HG02870 (cell line): ENCODE measurements around the gene ROBO1.

Experiments
- ATAC-seq: cut with Tn5 transposase; IDR thresholded peaks from one replicate; pipeline ENCODE4 v1.9.1; 2021; ENCODE audit warnings: mild to moderate bottlenecking, moderate library complexity; ENCODE audit not compliant: unreplicated experiment

The ROBO1 gene

DNA sequence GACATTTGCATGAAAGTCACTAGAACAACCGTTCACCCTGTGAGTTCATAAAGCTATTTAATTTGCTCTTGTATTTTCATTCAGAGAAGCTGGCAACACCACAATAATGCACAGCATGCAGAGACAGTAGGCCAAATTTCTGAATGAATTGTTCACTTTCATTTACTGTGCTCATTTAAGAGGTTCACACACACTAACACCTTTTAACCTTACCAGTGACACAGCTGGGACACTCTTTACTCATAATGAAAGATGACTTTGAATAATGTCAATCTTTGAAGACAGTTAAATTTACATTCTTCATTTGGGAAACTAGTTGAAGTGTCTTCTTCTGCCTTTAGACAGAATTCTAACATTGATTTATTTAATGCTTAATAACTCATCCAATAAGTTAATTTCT is 95.7 kb downstream of the ROBO1 start:
- ATAC-seq, result no peak

DNA sequence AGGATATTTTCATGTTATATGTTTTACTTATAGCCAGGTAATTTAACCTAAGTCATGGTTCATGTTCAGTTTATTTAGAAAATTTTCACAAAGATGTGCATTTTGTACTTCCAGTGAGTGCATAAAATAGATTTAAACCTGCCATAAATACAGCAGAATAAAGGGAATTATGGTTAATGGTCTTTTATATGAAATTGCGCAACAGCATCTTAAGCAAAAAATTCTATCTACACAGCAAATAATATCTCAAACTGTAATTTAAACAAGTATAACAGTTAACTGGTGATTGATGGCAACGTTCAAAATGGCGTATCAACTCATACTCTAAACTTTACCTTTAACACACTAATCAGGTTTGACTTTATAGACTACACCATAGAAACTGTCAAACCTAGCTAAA is 97.6 kb downstream of the ROBO1 start:
- no peak for ATAC-seq

DNA sequence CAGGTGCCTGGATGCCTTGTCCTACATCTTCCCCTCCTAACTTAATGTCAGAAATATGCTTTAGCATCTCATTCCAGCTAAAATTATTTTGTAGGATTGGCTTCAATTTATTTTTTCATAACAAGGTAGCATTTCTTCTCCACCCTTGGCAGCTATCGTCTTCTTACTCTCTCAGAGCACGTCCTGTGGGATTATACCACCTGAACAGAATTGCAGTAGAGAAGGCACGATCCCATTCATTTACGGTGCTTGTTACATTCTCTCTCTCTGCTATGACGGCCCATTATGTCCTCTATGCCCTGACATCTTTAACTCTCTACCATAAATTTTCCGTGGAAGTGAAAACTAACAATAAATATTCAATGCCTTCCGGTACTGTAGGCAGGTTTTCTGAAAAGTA is 103.3 kb downstream of the ROBO1 start:
- ATAC-seq, result no peak

DNA sequence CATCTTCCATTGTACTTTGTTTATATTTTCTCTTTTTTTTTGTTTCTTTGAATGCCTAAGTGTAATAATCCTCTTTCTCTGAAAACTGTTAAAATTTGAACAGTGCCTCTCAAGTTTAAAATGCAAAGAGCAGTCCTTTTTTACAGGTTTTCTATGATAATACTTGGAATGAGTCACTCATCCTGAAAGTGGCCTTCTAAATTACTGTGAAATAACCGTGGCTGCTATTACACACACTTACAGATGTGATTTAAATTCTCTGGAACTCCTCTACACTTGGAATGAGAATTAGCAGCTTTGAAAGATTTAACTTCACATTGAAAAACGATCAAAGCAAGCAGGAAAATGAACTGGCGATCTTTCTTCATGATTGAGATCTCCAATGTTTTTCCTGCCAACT is 105.9 kb downstream of the ROBO1 start:
- ATAC-seq, result no peak

DNA sequence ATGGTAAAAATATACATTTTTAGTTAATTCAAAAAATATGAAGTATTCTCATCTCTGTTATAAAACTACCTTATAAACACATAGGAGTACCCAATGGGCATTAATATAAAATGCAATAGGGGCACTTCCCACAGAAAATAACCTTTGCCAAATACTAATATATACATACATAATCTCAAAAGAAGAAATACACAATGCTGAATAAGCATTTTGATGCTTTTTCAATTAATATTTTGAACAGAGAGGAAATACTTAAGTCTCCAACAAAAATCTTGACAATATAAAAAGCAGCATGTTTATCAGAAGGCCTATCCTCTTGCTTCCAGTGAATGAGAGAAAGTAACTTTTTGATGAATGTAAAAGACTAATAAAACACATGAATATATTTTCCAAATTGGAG is 110.7 kb downstream of the ROBO1 start:
- no peak for ATAC-seq

DNA sequence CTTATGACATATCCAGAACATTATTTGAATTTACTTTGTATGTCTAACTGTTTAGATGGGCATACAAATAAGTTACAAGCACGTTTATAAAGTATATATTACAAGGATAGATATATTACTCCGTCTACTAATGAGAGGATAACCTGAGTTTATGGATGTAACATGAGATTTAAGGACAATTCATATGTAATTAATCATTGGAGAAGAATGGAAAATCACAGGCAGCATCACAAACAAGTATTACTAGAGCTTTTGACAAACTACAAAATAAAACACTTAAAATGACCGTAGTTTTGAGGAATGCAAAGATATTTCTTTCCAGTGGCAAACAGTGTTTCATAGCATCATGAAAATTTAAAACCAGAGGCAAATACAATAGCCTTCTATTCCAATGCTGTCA is 113.8 kb downstream of the ROBO1 start:
- no peak for ATAC-seq

DNA sequence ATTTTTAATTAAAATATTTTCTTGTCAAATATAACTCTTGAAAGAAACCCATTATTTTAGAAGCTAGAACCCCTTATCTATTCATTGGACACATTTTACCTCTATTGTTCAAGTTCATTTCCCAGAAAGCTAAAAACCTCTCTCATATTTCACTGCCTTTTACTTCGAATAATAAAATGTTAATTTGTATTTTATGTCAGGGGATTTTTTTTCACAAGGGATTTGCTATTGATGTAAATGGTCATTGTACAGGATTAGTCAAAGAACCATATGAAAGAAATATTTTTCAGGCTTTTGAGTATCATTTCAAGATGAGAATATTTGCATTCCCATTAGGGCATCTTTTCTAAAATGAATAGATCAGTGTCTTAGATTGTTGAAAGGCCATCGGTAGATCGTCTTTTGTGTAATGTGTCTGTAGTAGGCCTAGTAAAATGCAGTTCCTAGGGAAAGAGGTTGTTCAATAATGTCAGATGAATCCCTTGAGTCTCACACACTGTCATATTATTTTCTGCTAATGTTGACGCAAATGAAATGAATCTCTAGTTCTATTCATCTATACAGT is 114.5 kb downstream of the ROBO1 start:
- ATAC-seq, result no peak

DNA sequence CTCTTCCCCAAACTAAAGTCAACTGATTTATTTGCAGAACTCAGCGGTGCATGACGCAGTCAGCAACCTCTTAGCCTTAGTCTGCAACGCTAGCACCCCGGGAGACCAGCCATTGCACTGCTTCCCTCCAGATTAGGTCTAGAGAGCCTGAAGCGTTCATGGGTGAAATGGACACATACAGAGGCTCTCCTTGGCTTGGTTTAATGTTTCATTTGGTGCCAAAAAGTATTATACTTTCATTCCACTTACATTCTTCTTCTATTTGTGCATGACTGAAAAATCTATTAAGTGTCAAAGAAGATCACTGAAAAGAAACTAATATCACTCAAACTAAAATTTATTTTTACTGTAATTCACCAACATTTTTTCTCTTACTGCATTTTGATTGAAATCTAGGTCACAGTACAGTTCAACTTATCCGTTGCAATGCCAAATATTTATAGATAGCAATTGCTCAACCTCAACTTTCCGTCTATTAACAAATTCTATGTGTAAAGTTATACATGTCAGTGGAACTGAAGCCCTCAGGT is 116.2 kb downstream of the ROBO1 start:
- ATAC-seq, result no peak

DNA sequence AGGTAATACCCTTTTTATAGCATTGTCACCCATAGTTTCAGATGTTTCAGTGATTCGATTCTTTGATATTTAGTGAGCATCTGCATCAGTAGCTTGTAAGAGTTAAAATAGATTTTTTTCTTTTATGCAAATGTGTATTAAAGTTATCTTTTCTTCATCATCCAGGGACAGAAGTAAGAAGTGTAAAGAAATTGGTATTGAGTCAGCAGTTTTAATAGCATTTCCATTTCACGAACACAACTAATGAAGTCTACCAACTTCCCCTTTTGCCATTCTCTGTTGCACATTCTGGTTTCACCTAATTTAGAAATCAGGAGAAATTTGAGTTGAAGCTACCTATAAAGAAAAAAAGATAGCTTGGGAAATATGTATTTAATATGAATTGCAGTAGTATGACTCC is 127.9 kb downstream of the ROBO1 start:
- ATAC-seq, result no peak

DNA sequence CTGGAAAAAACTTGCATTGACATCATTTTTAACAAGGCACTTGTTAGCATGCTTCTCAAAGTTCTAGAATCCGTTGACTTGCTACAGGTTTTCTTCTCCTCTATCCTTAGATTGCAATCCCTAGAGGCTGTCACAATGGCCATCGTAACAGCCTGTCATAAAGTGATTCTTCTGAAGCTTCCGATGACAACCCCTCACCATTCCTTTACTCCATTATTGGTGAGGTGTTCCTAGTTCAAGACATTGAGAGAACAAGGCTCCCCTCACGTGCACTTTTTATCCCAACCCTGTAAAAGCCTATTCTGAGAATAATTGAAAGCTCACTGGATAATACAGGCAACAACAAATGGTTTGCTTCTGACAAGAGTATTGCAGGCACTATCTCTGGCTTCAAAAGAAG is 131.4 kb downstream of the ROBO1 start:
- no peak for ATAC-seq

DNA sequence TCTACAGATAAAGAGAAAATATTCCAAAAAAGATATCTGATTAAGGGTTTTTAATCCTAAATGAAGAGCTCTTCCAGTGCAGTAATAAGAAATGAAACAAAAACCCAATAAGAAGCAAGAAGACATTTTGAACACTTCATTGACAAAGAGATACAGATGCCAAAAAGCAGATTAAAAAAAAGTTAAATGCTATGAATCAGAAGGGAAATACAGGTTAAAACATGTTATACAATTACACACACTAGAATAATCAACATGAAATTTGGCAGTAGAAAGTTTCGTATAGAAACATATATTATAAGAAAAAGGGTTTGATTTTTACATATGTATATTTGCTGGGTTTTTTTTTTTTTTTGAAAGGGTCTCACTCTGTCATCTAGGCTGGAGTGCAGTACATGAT is 135.0 kb downstream of the ROBO1 start:
- no peak for ATAC-seq

DNA sequence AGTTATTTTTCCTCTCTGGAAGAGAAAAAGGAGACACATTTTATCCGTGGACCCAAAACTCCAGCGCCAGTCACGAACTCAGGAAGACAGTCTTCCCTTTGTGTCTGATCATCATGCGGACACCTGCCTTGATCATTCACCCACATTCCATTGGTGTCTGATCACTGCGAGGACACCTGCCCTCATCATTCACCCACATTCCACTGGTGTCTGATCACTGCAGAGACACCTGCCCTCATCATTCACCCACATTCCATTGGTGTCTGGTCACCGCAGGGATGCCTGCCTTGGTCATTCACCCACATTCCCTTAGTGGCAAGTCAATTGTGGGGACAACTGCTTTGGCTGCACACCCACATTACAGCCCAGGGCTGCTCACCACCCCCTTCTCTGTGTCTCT is 148.9 kb downstream of the ROBO1 start:
- no peak for ATAC-seq

DNA sequence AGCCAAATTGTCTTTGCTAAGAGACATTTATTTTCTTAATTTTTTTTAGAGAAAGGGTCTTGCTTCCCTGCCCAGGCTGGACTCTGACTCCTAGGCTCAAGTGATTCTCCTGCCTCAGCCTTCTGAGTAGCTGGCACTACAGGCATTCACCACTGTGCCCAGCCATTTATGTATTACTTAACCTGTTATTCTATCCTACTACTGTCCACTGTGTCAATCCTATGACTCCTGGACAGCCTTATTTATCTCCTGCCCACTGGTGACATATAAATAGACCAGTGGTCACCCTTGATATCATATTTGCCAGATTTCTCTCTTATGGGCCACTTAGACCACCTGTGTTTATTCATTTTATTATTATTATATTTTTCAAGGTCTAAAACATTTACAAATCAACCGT is 161.4 kb downstream of the ROBO1 start:
- ATAC-seq, result no peak

DNA sequence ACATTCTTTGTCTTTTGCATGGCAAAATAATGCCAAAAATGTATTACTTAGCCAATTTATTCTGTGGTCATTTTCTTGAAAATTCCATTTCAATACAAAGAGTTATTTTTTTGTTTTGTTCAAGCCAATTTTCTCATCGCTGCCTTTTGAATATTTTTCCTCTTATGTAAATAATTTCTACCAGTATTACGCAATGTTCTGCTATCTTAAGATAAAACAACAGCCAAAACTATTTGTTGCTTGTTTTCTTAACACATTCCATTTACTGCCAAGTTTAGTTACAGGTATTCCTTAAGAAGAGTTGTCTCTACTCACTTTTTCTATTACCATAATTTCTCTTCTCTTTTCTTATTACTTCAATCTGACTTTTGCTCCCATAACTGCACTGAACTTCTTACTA is 163.1 kb downstream of the ROBO1 start:
- ATAC-seq, result no peak

DNA sequence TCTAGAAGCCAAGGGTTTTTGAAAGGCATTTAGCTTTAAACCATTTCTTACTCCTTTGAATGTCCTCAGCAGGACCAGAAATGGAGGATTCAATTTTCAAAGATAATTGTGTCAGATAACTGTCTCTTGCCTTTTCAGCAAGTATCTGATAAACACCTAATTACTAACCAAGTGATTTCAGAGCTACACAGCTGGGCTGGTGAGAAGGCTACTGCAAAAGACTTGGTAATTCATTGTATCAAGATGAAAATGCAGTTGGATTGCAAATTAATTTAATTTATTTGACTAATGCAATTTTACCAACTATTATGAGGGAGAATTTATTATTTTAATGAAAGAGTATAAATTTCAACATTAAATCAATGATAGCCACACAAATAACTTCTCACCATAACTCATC is 165.4 kb downstream of the ROBO1 start:
- no peak for ATAC-seq

DNA sequence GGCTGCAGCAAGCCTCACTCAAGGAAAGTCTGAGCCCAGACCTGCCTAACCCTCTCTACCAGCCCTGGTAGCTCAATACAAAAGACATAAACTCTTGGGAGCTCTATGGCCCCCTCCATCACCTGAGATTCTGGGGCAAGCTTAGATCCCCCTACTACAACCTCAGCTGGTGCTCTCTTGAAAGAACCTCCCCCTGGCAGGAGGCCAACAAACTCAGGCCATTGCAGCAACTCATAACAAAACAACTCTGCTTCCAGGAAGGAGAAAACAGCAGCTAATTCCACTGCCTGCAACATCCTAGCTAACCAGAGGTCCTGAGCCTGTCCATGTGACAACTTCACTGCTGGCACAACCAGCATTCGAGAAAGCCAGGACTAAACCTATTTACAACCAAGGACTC is 169.2 kb downstream of the ROBO1 start:
- ATAC-seq, result no peak

DNA sequence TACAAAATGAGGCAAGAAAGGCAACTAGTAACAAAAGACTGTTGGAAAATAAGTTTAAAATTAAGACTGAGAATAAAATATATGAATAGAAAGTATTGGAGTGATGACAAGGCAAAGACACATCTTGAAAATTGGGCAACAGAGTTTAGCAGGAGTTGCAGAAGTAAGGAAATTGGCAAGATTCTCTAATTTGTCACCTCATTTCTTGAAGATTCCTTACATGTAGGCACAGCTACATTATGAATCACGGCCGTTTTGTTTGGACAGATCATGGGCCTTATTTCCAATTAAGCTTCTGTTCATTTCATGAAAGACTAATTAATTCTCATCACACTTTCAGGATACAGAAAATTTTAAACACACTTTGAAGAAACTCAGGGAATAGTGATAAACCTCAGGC is 170.1 kb downstream of the ROBO1 start:
- ATAC-seq, result no peak

DNA sequence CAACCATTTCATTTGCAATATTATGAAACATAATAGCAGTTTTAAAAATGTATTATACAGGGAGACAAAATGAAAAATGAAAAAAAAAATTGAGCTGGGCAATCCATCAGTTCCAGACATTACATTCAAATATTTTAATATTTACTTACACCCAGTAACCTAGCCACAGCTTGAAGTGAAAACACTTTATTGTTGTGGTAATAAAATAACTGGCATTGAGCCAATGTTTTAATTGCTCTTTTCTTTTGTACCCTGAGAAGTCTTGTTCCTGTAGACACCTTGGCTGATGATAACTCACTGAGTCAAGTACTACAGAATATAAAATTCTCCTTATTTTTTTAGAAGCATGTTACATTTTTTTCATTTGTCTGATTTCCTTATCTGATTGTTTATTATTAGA is 180.6 kb downstream of the ROBO1 start:
- no peak for ATAC-seq

DNA sequence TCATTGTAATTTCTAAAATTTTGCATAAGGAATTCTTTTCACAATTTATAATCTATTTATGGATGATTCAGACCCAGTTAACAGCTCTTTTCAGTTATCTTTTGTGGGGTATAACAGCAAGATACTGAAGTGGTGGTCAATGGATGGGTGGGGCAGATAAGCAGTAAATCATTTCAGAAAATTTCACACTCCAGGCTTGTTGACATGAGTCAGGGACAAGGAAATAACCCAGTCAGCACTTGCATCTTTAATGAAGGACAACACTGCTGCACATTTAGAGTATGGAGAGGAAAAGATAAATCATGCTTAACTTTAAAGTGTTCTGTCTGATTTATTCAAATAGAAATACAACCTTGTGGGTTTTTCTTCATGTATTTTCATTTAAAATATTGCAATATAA is 181.6 kb downstream of the ROBO1 start:
- ATAC-seq, result no peak

DNA sequence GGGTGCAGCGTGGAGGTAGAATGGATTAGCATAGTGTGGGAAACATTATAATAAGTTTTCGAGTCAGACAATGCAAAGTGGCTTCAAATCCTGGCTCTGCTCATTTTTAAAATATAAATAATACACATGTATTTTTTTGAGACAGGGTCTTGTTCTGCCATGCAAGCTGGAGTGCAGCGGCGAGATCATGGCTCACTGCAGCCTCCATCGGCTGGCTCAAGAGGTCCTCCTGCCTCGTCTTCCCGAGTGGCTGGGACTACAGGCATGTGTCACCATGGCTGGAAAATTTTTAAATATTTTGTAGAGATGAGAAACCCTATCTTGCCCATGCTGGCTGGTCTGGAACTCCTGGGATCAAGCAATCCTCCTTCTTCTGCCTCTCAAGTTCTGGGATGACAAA is 194.9 kb downstream of the ROBO1 start:
- ATAC-seq, result no peak

DNA sequence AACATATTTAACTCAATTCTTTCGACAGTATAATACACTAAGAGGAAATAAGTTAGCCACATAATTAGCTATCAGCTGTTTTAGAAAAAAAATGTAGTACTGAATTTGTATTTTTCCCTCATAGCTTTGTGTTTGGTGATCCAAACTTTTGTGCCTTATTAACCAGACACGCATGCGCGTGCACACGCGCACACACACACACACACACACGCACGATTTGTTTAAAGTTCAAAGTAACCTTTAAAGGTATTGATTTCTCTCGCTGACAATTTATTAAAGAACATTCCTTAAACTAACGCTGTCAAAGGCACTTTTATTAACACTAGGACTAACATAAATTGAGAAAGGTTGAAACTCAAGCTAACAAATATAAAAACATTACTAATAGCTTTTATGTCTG is 198.9 kb downstream of the ROBO1 start:
- ATAC-seq, result no peak

DNA sequence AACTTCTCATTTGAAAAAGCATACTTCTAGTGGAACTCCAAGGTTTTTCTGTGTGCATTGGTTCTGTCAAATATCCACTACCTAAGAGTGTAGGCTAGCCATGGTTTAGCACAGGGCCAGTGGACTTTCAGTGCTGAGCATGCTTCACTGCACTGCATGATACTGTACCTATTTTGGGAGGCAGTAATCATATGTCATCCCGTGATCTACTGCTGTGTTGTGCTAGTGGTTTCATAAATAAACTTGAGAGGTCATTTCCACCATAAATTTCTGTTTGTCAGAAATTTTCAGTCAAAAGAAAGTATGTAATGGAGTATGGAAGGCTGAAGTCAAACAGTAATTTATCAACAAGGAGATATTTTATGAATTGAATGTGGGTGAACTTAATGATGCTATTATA is 203.6 kb downstream of the ROBO1 start:
- no peak for ATAC-seq

DNA sequence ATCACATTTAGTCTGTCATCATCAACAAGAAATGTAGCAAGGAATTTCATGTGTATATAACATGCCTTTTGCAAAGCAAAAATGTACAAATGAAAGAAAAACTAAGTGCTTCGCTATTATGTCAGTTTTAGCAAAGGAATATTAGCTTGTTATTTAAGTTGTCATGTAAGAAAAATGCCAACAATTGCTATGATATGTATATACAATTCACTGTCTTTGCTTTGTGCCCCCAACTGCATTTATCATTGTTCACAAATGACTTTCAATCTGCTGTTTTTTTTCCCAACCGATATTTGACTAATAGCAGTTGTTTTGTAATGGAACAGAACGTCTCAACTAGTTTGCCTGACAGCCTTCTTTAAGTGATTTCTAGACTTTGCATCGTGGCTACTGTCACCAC is 207.1 kb downstream of the ROBO1 start:
- no peak for ATAC-seq

DNA sequence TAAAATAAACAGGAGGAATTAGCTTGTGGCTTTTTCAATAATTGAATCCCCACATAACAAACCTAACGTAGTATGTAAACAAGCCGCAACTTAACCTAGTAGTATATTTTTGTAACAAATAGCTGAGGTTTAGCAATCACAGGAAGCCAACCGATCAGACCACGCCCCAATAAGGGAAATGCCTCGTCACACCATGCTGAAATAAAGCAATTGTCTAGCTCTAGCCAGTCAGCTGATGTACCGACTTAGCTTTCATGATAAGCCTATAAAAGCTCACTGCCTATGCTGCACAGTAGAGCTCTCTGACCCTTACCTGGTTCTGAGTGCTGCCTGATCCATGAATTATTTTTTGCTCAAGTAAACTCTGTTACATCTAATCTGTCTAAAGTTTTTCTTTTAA is 208.9 kb downstream of the ROBO1 start:
- ATAC-seq, result no peak
